Neural cell (in vitro differentiated cells): ENCODE results near the gene XG.

Experiments
- RAD21 ChIP-seq: fragments of 450-650 bp; conservative IDR thresholded peaks from 2 replicates; pipeline ENCODE4 v1.6.1; 2014; ENCODE audit warnings: antibody characterized with exemption, mild to moderate bottlenecking, moderate library complexity
- TF ChIP-seq, protein P1 (sequence below): fragments of 450-650 bp; IDR thresholded peaks from 2 replicates; pipeline ENCODE4 v1.5.1; 2014; ENCODE audit warnings: antibody characterized with exemption, mild to moderate bottlenecking, moderate library complexity; ENCODE audit not compliant: poor library complexity, severe bottlenecking

DNA sequence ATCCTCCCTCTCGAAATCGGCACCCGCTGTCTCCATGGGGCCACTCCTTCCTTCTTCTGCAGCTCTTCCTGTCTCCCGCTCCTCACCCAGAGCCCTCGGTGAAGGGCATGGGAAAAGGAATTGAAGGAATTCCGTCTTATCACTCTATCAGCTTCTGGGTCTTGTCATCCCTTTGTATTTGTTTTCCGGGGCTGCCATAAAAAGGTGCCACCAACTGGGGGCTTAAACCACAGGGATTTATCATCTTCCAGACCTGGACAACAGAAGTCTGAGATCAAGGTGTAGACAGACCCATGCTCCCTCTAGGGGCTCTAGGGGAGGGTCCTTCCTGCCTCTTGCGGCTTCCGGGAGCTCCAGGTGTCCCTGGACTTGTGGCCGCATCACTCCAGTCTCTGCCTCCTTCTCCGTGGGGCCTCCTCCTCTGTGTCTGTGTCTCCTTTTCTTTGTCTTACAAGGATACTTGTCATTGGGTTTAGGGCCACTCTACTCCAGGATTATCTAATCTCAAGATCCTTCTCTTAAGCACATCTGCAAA lies 36.7 kb upstream of the XG start:
- TF ChIP-seq, protein P1, sequence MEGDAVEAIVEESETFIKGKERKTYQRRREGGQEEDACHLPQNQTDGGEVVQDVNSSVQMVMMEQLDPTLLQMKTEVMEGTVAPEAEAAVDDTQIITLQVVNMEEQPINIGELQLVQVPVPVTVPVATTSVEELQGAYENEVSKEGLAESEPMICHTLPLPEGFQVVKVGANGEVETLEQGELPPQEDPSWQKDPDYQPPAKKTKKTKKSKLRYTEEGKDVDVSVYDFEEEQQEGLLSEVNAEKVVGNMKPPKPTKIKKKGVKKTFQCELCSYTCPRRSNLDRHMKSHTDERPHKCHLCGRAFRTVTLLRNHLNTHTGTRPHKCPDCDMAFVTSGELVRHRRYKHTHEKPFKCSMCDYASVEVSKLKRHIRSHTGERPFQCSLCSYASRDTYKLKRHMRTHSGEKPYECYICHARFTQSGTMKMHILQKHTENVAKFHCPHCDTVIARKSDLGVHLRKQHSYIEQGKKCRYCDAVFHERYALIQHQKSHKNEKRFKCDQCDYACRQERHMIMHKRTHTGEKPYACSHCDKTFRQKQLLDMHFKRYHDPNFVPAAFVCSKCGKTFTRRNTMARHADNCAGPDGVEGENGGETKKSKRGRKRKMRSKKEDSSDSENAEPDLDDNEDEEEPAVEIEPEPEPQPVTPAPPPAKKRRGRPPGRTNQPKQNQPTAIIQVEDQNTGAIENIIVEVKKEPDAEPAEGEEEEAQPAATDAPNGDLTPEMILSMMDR: no peak
- no peak for TF ChIP-seq RAD21
